Right cardiac atrium (tissue), 5 donors: Measurements from ENCODE around the gene MAP1S. TPM values are rescaled to one million over a fixed set of nuclear protein-coding genes. Genes with fewer than 3 reads are reported as not detected.

ENCODE experiments used
- ATAC-seq, 2 donors: fragments of 200-7000 bp; cut with Tn5 transposase; one replicate each; pipeline versions ENCODE4 v1.8.0 to v1.9.1; 2020; ENCODE audit warnings: moderate library complexity in 2 of 2, mild to moderate bottlenecking in 1 of 2
- DNase-seq, 3 donors: peaks; one replicate each; pipeline ENCODE4 v3.0.0-alpha.2; 2020
- H3K27ac ChIP-seq: one replicate; pipeline ENCODE4 v1.5.1; 2013; ENCODE audit warnings: mild to moderate bottlenecking, low read length, control low read depth, moderate library complexity
- H3K27me3 ChIP-seq: one replicate; pipeline ENCODE4 v1.6.1; 2013; ENCODE audit not compliant: control insufficient read depth, insufficient read depth
- H3K4me1 ChIP-seq: one replicate; pipeline ENCODE4 v1.6.1; 2013; ENCODE audit warnings: low read length; ENCODE audit not compliant: control insufficient read depth, insufficient read depth
- H3K4me3 ChIP-seq: one replicate; pipeline ENCODE4 v1.5.1; 2013; ENCODE audit warnings: low read length, control low read depth
- H3K9me3 ChIP-seq: one replicate; pipeline ENCODE4 v1.6.1; 2013; ENCODE audit warnings: low read length; ENCODE audit not compliant: control insufficient read depth
- WGBS: extraction: QIAGEN DNeasy Blood & Tissue Kit; methylation state at CpG from one replicate; pipeline ENCODE4 v1.1.7; 2013; 5-methylcytosine and 5-hydroxymethylcytosine counted together
- intact Hi-C, 4 donors: fragments of 100-400 bp; cut with DNase I; formaldehyde crosslinking; loops; one replicate each; pipeline versions ENCODE4 v1.11.0 to v1.14.0; 2022 to 2023
- polyA plus RNA-seq: library from polyadenylated mRNA; stranded (reverse); fragments of 200-250 nt; gene quantifications from one replicate; pipeline ENCODE4 v1.2.3, GENCODE V29; 2013
- total RNA-seq, 4 donors: library from RNA; stranded (reverse); fragmentation: NEBNext Ultra II Directional; extraction: Animal tissue kit (Norgen Biotek cat#: 25700); gene quantifications; one replicate each; pipeline ENCODE4 v1.2.1, GENCODE V29; 2021
- donor health status: healthy with polysubstance abuse.
- donor health status: DM: no; HTN: yes; CAD: no.
- donor health status: DM: no; HTN: no; CAD: no.
- donor health status: DM: no; HTN: yes; CAD: no; lungs with severe emphysema.
- donor health status: DM: yes; HTN: yes; CAD: no.

Gene MAP1S
- total and polyA plus RNA-seq, 5 donors = 14.7 to 35.5 (median 31.1) TPM

- H3K4me1 ChIP-seq = peaks cover 15% of the 10 kb centered on the region
- H3K4me3 ChIP-seq = no peak overlapping the region
- H3K9me3 ChIP-seq = no peaks in the 10 kb centered on the region
- 57% methylated on average over 12 of the region's 12 CpGs for WGBS
- H3K27me3 ChIP-seq = no peaks in the 10 kb centered on the region
- intact Hi-C loops = no loop called here
- DNase-seq (peak in 1 of 3 donors; percentile 73), ATAC-seq (no peak)
- H3K27ac ChIP-seq = no peak overlapping the region
Observed at GRCh38 chr19:17722655-17723240, 3.5 kb downstream of the MAP1S start.

DNA sequence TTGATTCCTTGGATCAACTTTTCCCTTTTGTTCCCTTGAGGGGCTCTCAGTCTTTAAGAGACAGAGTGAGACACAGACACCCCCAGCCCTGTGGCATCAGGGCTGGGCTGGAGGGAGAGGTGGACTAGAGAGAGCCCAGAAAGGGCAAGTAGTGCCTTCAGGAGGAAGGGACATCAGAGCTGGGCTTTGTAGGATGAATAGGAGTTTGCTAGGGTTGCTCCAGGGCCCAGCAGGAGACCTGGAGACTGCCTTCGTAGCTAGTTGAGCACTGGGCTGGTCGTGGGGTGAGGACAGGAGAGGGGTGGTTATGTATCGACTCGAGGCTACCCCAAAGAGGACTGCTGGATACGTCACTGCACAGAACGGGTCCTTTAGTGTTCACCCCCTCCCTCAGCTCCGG, 5.4 kb downstream of the MAP1S start:
- H3K4me1 ChIP-seq = peaks cover 15% of the 10 kb centered on the region
- no peak for DNase-seq
- intact Hi-C loops = no loop called here

GRCh38 chr19:17725422-17726078, 6.3 kb downstream of the MAP1S start:
- ATAC-seq (no peak), DNase-seq (peak in 1 of 3 donors; percentile 63)
- Histone ChIP-seq H3K27ac (no peak overlapping the region), H3K27me3 (no peaks in the 10 kb centered on the region), H3K4me3 (no peak overlapping the region), H3K9me3 (no peaks in the 10 kb centered on the region), H3K4me1 (peaks cover 15% of the 10 kb centered on the region)
- 86% methylated on average over 21 of the region's 21 CpGs for WGBS
- intact Hi-C loops = no loop called here

More for the DNA sequence above, 5.4 kb downstream of the MAP1S start:
- Histone ChIP-seq H3K27me3 (no peaks in the 10 kb centered on the region), H3K27ac (no peak overlapping the region), H3K9me3 (no peaks in the 10 kb centered on the region), H3K4me3 (no peak overlapping the region)
- no peak for ATAC-seq
- 97% methylated on average over 7 of the region's 7 CpGs for WGBS

DNA sequence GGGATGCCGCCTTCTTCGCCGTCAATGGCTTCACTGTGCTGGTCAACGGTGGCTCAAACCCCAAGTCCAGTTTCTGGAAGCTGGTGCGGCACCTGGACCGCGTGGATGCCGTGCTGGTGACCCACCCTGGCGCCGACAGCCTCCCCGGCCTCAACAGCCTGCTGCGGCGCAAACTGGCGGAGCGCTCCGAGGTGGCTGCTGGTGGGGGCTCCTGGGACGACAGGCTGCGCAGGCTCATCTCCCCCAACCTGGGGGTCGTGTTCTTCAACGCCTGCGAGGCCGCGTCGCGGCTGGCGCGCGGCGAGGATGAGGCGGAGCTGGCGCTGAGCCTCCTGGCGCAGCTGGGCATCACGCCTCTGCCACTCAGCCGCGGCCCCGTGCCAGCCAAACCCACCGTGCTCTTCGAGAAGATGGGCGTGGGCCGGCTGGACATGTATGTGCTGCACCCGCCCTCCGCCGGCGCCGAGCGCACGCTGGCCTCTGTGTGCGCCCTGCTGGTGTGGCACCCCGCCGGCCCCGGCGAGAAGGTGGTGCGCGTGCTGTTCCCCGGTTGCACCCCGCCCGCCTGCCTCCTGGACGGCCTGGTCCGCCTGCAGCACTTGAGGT, 7.0 kb downstream of the MAP1S start:
- Histone ChIP-seq H3K9me3 (no peaks in the 10 kb centered on the region), H3K27me3 (no peaks in the 10 kb centered on the region), H3K4me1 (peaks cover 8% of the 10 kb centered on the region), H3K27ac (no peak overlapping the region), H3K4me3 (no peak overlapping the region)
- DNase-seq = no peak
- 93% methylated on average over 59 of the region's 59 CpGs for WGBS
- no peak for ATAC-seq
- intact Hi-C loops = no loop called here

DNA sequence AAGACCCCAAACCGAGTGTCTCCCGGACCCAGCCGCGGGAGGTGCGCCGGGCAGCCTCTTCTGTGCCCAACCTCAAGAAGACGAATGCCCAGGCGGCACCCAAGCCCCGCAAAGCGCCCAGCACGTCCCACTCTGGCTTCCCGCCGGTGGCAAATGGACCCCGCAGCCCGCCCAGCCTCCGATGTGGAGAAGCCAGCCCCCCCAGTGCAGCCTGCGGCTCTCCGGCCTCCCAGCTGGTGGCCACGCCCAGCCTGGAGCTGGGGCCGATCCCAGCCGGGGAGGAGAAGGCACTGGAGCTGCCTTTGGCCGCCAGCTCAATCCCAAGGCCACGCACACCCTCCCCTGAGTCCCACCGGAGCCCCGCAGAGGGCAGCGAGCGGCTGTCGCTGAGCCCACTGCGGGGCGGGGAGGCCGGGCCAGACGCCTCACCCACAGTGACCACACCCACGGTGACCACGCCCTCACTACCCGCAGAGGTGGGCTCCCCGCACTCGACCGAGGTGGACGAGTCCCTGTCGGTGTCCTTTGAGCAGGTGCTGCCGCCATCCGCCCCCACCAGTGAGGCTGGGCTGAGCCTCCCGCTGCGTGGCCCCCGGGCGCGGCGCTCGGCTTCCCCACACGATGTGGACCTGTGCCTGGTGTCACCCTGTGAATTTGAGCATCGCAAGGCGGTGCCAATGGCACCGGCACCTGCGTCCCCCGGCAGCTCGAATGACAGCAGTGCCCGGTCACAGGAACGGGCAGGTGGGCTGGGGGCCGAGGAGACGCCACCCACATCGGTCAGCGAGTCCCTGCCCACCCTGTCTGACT, 7.9 kb downstream of the MAP1S start:
- DNase-seq (peak in 1 of 3 donors; percentile 67), ATAC-seq (peak in 1 of 2 donors; percentile 5)
- H3K4me1 ChIP-seq = peaks cover under 1% of the 10 kb centered on the region
- no peak overlapping the region for H3K27ac ChIP-seq
- 88% methylated on average over 62 of the region's 62 CpGs for WGBS
- H3K4me3 ChIP-seq = no peak overlapping the region
- H3K9me3 ChIP-seq = no peaks in the 10 kb centered on the region
- no peaks in the 10 kb centered on the region for H3K27me3 ChIP-seq
- intact Hi-C loops = no loop called here

GRCh38 chr19:17727843-17728242, 8.6 kb downstream of the MAP1S start:
- WGBS = 93% methylated on average over 19 of the region's 19 CpGs

GRCh38 chr19:17733127-17733526, 13.8 kb downstream of the MAP1S start:
- no peak for ATAC-seq
- Histone ChIP-seq H3K4me1 (no peaks in the 10 kb centered on the region), H3K9me3 (no peaks in the 10 kb centered on the region), H3K27ac (no peak overlapping the region), H3K27me3 (no peaks in the 10 kb centered on the region), H3K4me3 (no peak overlapping the region)
- no peak for DNase-seq
- WGBS = 96% methylated on average over 22 of the region's 22 CpGs
- intact Hi-C loops = no loop called here

More at GRCh38 chr19:17727843-17728242, 8.6 kb downstream of the MAP1S start:
- no peak overlapping the region for H3K4me3 ChIP-seq
- no peak overlapping the region for H3K27ac ChIP-seq
- intact Hi-C loops = no loop called here
- DNase-seq (no peak), ATAC-seq (peak in 1 of 2 donors; percentile 6)
- H3K4me1 ChIP-seq = no peaks in the 10 kb centered on the region
- no peaks in the 10 kb centered on the region for H3K27me3 ChIP-seq
- no peaks in the 10 kb centered on the region for H3K9me3 ChIP-seq

DNA sequence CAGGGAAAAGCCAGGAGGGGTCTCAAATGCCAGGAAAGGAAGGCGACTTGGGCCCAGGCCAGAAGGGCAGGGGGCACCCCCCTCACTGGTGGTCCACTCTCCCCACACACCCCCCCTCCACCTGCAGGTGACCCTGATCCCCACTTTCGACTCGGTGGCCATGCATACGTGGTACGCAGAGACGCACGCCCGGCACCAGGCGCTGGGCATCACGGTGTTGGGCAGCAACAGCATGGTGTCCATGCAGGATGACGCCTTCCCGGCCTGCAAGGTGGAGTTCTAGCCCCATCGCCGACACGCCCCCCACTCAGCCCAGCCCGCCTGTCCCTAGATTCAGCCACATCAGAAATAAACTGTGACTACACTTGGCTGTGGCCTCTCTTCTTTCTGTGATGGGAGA, 14.9 kb downstream of the MAP1S start:
- 94% methylated on average over 16 of the region's 16 CpGs for WGBS
- no peak for ATAC-seq

DNA sequence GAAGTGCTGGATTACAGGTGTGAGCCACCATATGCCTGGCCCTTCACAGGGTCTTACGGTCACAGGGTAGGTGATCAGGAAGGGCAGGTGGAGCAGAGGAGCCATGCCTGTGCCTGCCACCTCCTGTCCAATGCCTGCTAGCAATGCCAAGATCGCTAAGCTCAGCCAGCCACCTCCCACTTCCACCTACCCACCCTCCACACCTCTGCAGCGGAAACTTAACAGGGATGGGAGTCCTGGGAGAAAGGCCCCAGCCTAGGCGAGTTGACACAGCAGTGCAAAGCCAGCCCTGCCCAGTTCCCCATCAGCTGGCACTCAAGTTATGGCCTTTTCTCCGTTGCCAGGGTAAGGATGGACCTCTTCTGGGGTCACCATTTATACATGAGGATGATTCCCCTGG, 16.1 kb downstream of the MAP1S start:
- ATAC-seq = no peak
- Histone ChIP-seq H3K9me3 (no peaks in the 10 kb centered on the region), H3K4me1 (no peaks in the 10 kb centered on the region), H3K27ac (no peak overlapping the region), H3K27me3 (no peaks in the 10 kb centered on the region), H3K4me3 (no peak overlapping the region)
- 88% methylated on average over 5 of the region's 5 CpGs for WGBS
- DNase-seq = peak in 1 of 3 donors; percentile 16
- intact Hi-C loops = no loop called here

More for the DNA sequence above, 14.9 kb downstream of the MAP1S start:
- H3K27ac ChIP-seq = no peak overlapping the region
- no peak overlapping the region for H3K4me3 ChIP-seq
- intact Hi-C loops = no loop called here
- no peaks in the 10 kb centered on the region for H3K4me1 ChIP-seq
- no peak for DNase-seq
- no peaks in the 10 kb centered on the region for H3K9me3 ChIP-seq
- no peaks in the 10 kb centered on the region for H3K27me3 ChIP-seq

DNA sequence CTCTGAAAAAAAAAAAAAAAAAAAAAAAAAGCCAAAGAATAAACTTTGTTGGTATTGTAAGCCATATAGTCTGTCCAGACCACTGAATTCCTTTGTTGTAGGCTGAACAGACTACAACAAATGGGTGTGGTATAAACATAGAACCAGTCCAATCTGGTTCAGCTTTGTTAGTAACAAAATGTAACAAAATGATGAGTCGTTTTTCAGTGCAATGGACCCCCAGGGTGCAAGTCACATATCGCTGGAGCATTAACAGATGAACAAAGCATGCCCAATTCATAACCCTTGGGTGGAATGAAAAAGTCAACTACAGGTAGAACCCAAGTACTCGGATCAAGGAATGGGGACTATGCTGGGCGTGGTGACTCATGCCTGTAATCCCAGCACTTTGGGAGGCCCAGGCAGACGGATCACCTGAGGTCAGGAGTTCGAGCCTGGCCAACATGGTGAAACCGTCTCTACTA, 18.4 kb downstream of the MAP1S start:
- ATAC-seq (no peak), DNase-seq (peak in 1 of 3 donors; percentile 9)
- H3K9me3 ChIP-seq = no peaks in the 10 kb centered on the region
- intact Hi-C loops = no loop called here
- H3K4me1 ChIP-seq = no peaks in the 10 kb centered on the region
- no peak overlapping the region for H3K4me3 ChIP-seq
- WGBS = 91% methylated on average over 7 of the region's 7 CpGs
- H3K27me3 ChIP-seq = no peaks in the 10 kb centered on the region
- H3K27ac ChIP-seq = no peak overlapping the region
